HepG2 (cell line): ENCODE measurements around the gene ABCB8. TPM values are rescaled to one million over a fixed set of nuclear protein-coding genes. Genes with fewer than 3 reads are reported as not detected.

Experiments used
- ATF4 ChIP-seq, 2 experiments: fragments of 450-650 bp in 1 of 2; sonication (generic) in 1 of 2; formaldehyde crosslinking; IDR thresholded peaks; 2 replicates each; pipeline versions ENCODE4 v1.5.0 to v1.8.0; 2020 to 2022; ENCODE audit warnings: mild to moderate bottlenecking in 1 of 2, missing genetic modification reagents in 1 of 2
- BCLAF1 ChIP-seq: fragments of 450-650 bp; IDR thresholded peaks from 2 replicates; pipeline ENCODE4 v1.6.1; 2017; ENCODE audit warnings: mild to moderate bottlenecking
- HDAC6 ChIP-seq: fragments of 200-600 bp; sonication (generic); IDR thresholded peaks from 2 replicates; pipeline ENCODE4 v1.7.0; 2017; ENCODE audit warnings: mild to moderate bottlenecking, antibody characterized with exemption, low read length, low read depth
- NCOA1 ChIP-seq: sonication (generic); formaldehyde crosslinking; IDR thresholded peaks from 2 replicates; pipeline ENCODE4 v1.9.0; 2021; ENCODE audit warnings: missing genetic modification reagents
- PAX8 ChIP-seq: sonication (generic); formaldehyde crosslinking; IDR thresholded peaks from 2 replicates; pipeline ENCODE4 v1.8.0; 2022; ENCODE audit warnings: mild to moderate bottlenecking, missing genetic modification reagents, borderline replicate concordance
- PBX2 ChIP-seq: IDR thresholded peaks from 2 replicates; pipeline ENCODE4 v1.6.1; 2016; ENCODE audit warnings: control low read depth
- PRMT3 ChIP-seq: sonication (generic); formaldehyde crosslinking; IDR thresholded peaks from 2 replicates; pipeline ENCODE4 v1.8.1; 2022; ENCODE audit warnings: low read depth, mild to moderate bottlenecking, moderate library complexity, missing genetic modification reagents, borderline replicate concordance
- RBM39 ChIP-seq: fragments of 200-400 bp; formaldehyde crosslinking; IDR thresholded peaks from one replicate; pipeline ENCODE4 v1.6.1; 2018; ENCODE audit warnings: antibody characterized with exemption, mild to moderate bottlenecking, low read depth, low read length; ENCODE audit not compliant: poor library complexity, severe bottlenecking
- SALL2 ChIP-seq: sonication (generic); formaldehyde crosslinking; IDR thresholded peaks from 2 replicates; pipeline ENCODE4 v1.8.1; 2023; ENCODE audit warnings: mild to moderate bottlenecking, missing genetic modification reagents, inconsistent platforms
- SYNCRIP ChIP-seq: fragments of 200-400 bp; formaldehyde crosslinking; IDR thresholded peaks from 2 replicates; pipeline ENCODE4 v1.6.1; 2018; ENCODE audit warnings: mild to moderate bottlenecking, low read depth, low read length; ENCODE audit not compliant: insufficient read depth
- TCF7L2 ChIP-seq: IDR thresholded peaks from 2 replicates; pipeline ENCODE4 v1.6.1; 2011; ENCODE audit warnings: mild to moderate bottlenecking, low read depth, low read length, moderate library complexity
- TEF ChIP-seq: sonication (generic); formaldehyde crosslinking; IDR thresholded peaks from 2 replicates; pipeline ENCODE4 v1.5.0; 2020; ENCODE audit warnings: missing genetic modification reagents
- TFDP2 ChIP-seq: sonication (generic); formaldehyde crosslinking; IDR thresholded peaks from 2 replicates; pipeline ENCODE4 v1.4.0; 2020; ENCODE audit warnings: missing genetic modification reagents
- ZBTB21 ChIP-seq: sonication (generic); formaldehyde crosslinking; IDR thresholded peaks from 2 replicates; pipeline ENCODE4 v1.4.0; 2020; ENCODE audit warnings: missing genetic modification reagents
- ZBTB49 ChIP-seq: sonication (generic); formaldehyde crosslinking; IDR thresholded peaks from 2 replicates; pipeline ENCODE4 v1.4.0; 2020; ENCODE audit warnings: missing genetic modification reagents, borderline replicate concordance
- ZNF17 ChIP-seq: sonication (generic); formaldehyde crosslinking; IDR thresholded peaks from 2 replicates; pipeline ENCODE4 v1.5.0; 2020; ENCODE audit warnings: mild to moderate bottlenecking, missing genetic modification reagents
- ZNF619 ChIP-seq: sonication (generic); formaldehyde crosslinking; IDR thresholded peaks from 2 replicates; pipeline ENCODE4 v1.4.0; 2020; ENCODE audit warnings: mild to moderate bottlenecking, missing genetic modification reagents
- ZNF674 ChIP-seq: sonication (generic); formaldehyde crosslinking; IDR thresholded peaks from 2 replicates; pipeline ENCODE4 v1.5.0; 2020; ENCODE audit warnings: low read depth, mild to moderate bottlenecking, missing genetic modification reagents
- ZNF713 ChIP-seq: sonication (generic); formaldehyde crosslinking; IDR thresholded peaks from 2 replicates; pipeline ENCODE4 v1.4.0; 2020; ENCODE audit warnings: mild to moderate bottlenecking, missing genetic modification reagents
- polyA plus RNA-seq, 8 experiments: library from polyadenylated mRNA; depleted of rRNA in 3 of 8; stranded (reverse) in 7 of 8; unstranded in 1 of 8; fragments of >200 nt; fragmentation: Illumina TruSeq in 4 of 8; extraction: Trizol in 4 of 8; gene quantifications; 2 replicates each; pipeline versions ENCODE4 v1.2.1 to v1.2.3, GENCODE V29; 2011 to 2016; ENCODE audit warnings: low read depth in 4 of 8, missing spikeins in 1 of 8, mixed read lengths in 1 of 8; ENCODE audit not compliant: insufficient read depth in 1 of 8
- total RNA-seq, 5 experiments: library from RNA; depleted of rRNA; stranded (reverse); fragments of >200 nt; fragmentation: Illumina TruSeq; extraction: Trizol; gene quantifications; 2 replicates each; pipeline ENCODE4 v1.2.3, GENCODE V29; 2016; ENCODE audit warnings: low read depth in 1 of 5

The ABCB8 gene
- total and polyA plus RNA-seq, 2 of the 13 experiments (the other 11 are each of a cell fraction or from before 2014, with no cell fraction given), result 6.6 to 16.7 TPM

- TF ChIP-seq ZNF713 (CRISPR knock-in tag) (0 out of 2 replicates have a peak, but pooled peaks have one; percentile 40), PBX2 (CRISPR knock-in tag) (no peak), PRMT3 (CRISPR knock-in tag) (no peak), SYNCRIP (no peak), SALL2 (CRISPR knock-in tag) (no peak), RBM39 (peak; percentile 71), TEF (no peak), NCOA1 (CRISPR knock-in tag) (no peak), ZNF674 (CRISPR knock-in tag) (no peak), ZBTB21 (CRISPR knock-in tag) (no peak), TCF7L2 (no peak), ATF4 (CRISPR knock-in tag; IDR thresholded peaks at IDR 0.05) (no peak), ZNF17 (no peak), HDAC6 (no peak), ZBTB49 (CRISPR knock-in tag) (no peak), PAX8 (CRISPR knock-in tag) (no peak), BCLAF1 (no peak), TFDP2 (no peak), ZNF619 (CRISPR knock-in tag) (peak; percentile 85; the same call in 1 of the 2 replicates)
Measured at GRCh38 chr7:151085691-151086620, 57.7 kb downstream of the ABCB8 start, which contains the start of gene AGAP3 (continued).
